SH-SY5Y (cell line): Measurements from ENCODE around the gene MEIOSIN.

Experiments
- GATA2 ChIP-seq: IDR thresholded peaks from 2 replicates; pipeline ENCODE4 v1.6.1; 2011; ENCODE audit warnings: mild to moderate bottlenecking, low read depth, low read length
- GATA3 ChIP-seq: IDR thresholded peaks from 2 replicates; pipeline ENCODE4 v1.6.1; 2011; ENCODE audit warnings: low read depth, mild to moderate bottlenecking, low read length, moderate library complexity

DNA sequence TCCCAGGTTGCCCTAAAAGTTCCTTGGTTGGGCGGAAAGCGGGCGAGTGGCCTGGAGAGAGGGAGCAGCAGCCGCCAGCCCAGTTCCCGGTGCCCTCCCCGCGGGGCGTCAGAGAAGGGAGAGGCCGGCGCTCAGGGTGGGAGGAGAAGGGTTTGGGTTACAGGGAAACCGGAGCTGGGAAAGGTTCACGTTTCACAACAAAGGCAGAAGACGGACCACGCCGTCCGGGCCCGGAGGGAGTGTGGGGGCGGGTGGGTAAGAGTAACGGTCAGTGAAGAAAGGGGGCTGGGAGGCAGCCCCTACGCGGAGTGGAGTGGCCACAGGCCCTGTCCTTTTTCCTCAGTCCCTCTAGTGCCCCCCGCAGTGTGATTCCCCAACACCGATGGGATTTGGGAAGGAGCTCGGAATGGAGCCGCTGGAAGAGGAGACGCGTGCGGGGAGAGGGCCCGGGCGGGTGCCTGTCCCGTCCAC is 34.2 kb downstream of the MEIOSIN start:
- TF ChIP-seq GATA2, result no peak
- TF ChIP-seq GATA3, result no peak
